ENCODE results near the gene PPP1R12B. TPM values are rescaled to one million over a fixed set of nuclear protein-coding genes. Genes with fewer than 3 reads are reported as not detected.
"Not testable (repeated sequence)": the region's sequence is repeated elsewhere in the genome, so short reads cannot be mapped to it uniquely, and the experiment has no call there.

PPP1R12B gene
- total RNA-seq, 1 experiment from 2014 or later, result 23.0 TPM

DNA sequence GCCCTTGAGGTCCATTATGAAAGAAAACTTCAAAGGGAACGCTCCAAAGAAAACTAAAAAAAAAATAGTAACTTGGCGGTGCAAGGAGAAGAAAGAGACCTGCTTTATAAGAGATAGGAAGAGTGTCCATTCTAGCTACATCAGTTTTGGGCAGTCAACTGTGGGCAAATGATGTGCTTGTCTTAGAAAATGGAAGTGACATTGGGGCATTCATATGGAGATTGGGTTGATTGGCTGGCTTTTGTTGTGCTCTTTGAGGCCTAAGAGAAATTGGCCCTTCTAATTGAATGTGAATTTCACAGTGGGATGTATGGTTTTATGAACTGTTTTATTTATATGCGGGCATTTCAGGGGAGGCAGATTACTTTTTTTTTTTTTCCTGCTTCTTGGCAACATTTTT lies 13.2 kb downstream of the PPP1R12B start:
- Histone ChIP-seq H3K4me1 (replicated peaks) (no peaks in the 10 kb centered on the region), H3K9me3 (replicated peaks) (no peaks in the 10 kb centered on the region), H3K27me3 (replicated peaks) (no peaks in the 10 kb centered on the region), H3K27ac (no peak overlapping the region), H3K4me3 (no peak overlapping the region), H3K36me3 (no peaks in the 10 kb centered on the region)
- DNase-seq (ENCODE audit: low read depth in 1 of 2, low spot score in 2 of 2), result no peak

DNA sequence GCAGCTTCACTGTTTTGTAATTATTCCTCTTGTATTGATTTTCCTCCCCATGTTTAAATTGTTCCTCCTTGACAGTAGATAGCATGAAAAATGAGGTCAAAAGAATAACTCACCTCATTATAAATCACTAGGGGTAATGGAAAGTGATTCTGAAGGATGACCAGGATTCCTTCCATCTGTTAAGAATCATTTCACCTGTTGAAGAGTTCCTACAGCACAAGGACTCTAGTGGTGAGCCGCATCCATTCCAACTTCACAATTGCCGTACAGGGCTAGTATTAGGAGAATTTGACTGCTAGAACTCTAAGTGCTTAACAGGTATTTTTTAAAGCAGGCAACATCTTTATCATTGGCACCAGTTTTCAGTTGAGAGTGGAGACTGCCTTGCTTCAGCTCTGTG lies 13.7 kb downstream of the PPP1R12B start:
- Histone ChIP-seq H3K9me3 (replicated peaks) (no peaks in the 10 kb centered on the region), H3K27me3 (replicated peaks) (no peaks in the 10 kb centered on the region), H3K4me1 (replicated peaks) (no peaks in the 10 kb centered on the region), H3K4me3 (no peak overlapping the region), H3K36me3 (no peaks in the 10 kb centered on the region), H3K27ac (no peak overlapping the region)
- DNase-seq (ENCODE audit: low read depth in 1 of 2, low spot score in 2 of 2), result no peak

DNA sequence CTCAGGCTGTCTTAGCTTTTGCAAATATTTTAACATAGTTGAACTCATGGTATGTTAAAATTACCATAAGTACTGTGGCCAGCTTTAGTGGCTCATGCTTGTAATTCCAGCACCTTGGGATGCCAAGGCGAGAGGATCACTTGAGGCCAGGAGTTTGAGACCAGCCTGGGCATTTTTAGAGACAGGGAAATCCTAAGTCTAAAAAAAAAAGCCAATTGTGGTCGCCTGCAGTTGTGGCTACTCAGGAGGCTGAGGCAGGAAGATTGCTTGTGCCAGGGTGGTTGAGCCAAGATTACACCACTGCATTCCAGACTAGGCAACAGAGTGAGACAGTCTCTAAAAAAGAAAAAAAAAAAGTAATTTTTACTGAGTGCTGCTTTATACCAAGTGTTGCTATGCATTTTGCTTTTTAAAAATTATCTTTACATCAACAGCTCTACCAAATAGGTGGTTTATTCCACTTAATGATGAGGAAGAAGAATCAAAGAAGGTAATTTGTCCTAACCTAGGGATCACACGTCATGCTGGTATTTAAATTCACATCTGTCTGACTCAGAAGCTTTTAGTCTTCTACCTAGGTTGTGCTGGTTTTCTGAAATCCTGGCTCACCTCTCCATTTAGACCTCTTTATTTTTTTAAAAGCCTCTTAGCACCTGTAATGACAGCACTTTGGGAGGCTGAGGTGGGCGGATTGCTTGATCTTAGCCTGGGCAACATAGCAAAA lies 16.8 kb downstream of the PPP1R12B start:
- no peak for DNase-seq (ENCODE audit: low read depth in 1 of 2, low spot score in 2 of 2)
- Histone ChIP-seq H3K4me3 (no peak overlapping the region), H3K9me3 (replicated peaks) (no peaks in the 10 kb centered on the region), H3K36me3 (no peaks in the 10 kb centered on the region), H3K27ac (no peak overlapping the region), H3K27me3 (replicated peaks) (no peaks in the 10 kb centered on the region), H3K4me1 (replicated peaks) (no peaks in the 10 kb centered on the region)

DNA sequence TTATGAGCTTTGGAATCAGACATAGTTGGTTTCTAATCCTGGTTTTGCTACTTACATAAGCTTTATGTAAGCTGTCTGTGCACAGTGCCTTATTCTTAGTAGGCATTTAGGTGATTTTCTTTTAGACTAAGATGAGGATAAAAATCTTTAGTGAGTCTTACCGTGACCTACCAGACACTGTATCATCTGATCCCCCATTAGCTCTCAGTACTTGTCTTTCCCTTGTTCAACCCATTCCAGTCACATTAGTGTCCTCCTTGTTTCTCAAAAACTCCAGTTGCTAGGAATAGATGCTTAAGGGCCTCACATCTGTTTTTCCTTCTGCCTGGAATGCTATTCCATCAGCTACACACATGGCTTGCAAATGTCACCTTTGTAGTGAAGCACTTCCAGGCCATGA lies 18.8 kb downstream of the PPP1R12B start:
- no peaks in the 10 kb centered on the region for H3K9me3 ChIP-seq (replicated peaks)
- no peak overlapping the region for H3K27ac ChIP-seq
- H3K27me3 ChIP-seq (replicated peaks), result no peaks in the 10 kb centered on the region
- no peak for DNase-seq (ENCODE audit: low read depth in 1 of 2, low spot score in 2 of 2)
- H3K4me3 ChIP-seq, result no peak overlapping the region
- no peaks in the 10 kb centered on the region for H3K4me1 ChIP-seq (replicated peaks)
- no peaks in the 10 kb centered on the region for H3K36me3 ChIP-seq

DNA sequence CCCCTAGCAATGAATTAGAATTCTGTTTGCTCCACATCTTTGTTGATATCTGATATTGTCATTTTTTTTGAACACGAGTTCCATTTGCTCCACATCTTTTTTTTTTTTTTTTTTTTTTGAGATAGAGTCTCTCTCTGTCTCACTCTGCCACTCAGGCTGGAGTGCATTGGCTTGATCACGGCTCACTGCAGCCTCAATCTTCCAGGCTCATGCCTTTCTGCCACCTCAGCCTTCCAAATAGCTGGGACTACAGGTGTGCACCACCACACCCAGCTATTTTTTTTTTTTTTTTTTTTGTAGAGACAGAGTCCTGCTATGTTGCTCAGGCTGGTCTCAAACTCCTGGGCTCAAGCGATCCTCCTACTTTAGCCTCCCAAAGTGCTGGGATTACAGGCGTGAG lies 22.4 kb downstream of the PPP1R12B start:
- H3K4me3 ChIP-seq; H3K36me3 ChIP-seq; H3K27me3 ChIP-seq (replicated peaks); H3K4me1 ChIP-seq (replicated peaks); H3K27ac ChIP-seq; H3K9me3 ChIP-seq (replicated peaks); DNase-seq (ENCODE audit: low read depth in 1 of 2, low spot score in 2 of 2): not testable (repeated sequence)

DNA sequence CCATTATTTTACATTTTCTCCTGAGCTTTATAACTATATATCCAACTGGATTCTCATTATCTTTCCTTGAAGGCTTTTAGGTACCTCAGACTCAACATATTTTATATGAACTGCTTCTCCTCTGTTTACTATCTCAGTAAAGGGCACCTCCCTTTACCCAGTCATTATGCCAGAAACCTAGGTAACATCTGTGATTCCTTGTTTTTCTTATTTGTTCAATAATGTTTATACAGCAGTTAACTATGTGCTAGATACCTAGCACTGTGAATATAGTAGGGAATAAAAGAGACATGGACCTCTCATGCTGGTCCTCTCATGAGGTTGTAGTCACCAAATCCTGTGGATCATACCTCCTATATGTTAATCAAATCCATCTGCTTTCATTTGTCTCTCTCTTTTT lies 25.6 kb downstream of the PPP1R12B start:
- Histone ChIP-seq H3K36me3 (no peaks in the 10 kb centered on the region), H3K4me1 (replicated peaks) (no peaks in the 10 kb centered on the region), H3K27me3 (replicated peaks) (no peaks in the 10 kb centered on the region), H3K9me3 (replicated peaks) (no peaks in the 10 kb centered on the region), H3K27ac (no peak overlapping the region), H3K4me3 (no peak overlapping the region)
- DNase-seq (ENCODE audit: low read depth in 1 of 2, low spot score in 2 of 2), result no peak

DNA sequence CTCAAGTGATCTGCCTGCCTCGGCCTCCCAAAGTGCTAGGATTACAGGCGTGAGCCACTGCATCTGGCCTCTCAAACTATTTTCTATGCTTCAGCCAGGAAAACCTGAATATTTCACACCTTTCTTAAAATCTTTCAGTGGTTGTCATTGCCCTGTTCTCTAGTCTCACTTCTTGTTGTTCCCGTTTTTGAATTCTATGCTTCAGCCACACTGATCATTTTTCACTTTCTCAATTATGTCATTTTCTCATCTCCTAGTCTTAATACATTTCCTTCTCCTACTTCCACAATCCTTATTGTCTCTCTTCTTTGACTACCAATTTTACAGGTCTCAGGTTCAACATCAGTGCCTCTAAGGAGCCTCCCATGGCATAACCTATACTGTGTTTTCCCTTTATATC lies 26.7 kb downstream of the PPP1R12B start:
- H3K4me3 ChIP-seq; H3K4me1 ChIP-seq (replicated peaks): not testable (repeated sequence)

DNA sequence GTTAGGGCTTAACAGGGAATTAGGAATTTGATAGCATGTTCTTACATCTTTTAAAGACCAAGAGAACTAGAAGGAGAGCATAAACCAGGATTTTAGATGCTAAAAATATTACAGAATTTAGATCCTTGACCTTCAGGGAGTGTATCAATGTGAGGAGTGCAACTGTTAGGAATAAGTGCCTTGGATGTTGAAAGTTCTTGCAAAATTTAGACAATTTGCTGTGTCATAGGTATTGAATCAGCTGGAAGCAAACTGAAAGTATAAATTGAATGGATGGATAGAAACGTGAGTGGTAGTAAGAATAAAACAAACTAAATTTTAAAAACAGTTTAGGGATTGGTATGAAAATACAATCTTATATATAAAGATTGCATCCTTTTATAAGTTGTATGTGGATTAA lies 27.7 kb downstream of the PPP1R12B start:
- Histone ChIP-seq H3K4me1 (replicated peaks) (peaks cover 6% of the 10 kb centered on the region; the same call in 1 of the 2 replicates), H3K4me3 (no peak overlapping the region), H3K36me3 (no peaks in the 10 kb centered on the region), H3K27ac (no peak overlapping the region), H3K27me3 (replicated peaks) (no peaks in the 10 kb centered on the region), H3K9me3 (replicated peaks) (no peaks in the 10 kb centered on the region)
- no peak for DNase-seq (ENCODE audit: low read depth in 1 of 2, low spot score in 2 of 2)

More for the DNA sequence above, 26.7 kb downstream of the PPP1R12B start:
- not testable (repeated sequence) for H3K27ac ChIP-seq; H3K36me3 ChIP-seq; DNase-seq (ENCODE audit: low read depth in 1 of 2, low spot score in 2 of 2); H3K9me3 ChIP-seq (replicated peaks); H3K27me3 ChIP-seq (replicated peaks)

DNA sequence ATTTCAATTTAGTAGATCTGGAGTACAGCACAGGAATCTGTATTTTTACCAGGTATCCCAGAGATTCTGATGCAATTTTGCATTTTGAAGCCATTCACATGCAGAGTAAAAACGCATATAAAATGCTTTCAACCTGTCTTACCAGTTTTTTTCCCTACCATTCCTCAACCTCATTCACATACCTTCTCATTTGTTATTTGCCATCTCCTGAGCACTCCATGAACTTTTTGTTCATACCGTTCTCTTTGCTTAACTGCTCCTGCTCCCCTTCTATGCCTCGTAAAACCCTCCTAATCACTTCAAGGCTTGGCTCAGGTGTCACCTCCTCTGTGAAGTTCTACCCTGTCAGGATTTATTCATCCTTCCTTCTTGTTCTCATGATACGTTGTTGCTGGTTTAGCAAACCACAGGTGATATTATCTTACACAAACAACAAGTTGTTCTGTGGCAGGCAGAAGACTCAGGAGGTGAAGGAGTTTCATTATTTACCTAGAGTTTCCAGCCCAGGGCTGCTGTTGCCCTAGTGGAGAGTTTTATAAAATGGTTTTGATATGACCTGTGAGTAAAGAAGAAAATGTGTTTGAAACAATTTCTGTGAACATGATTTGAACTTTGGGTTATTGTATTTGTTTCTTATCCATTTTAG lies 31.5 kb downstream of the PPP1R12B start:
- not testable (repeated sequence) for H3K9me3 ChIP-seq (replicated peaks)

DNA sequence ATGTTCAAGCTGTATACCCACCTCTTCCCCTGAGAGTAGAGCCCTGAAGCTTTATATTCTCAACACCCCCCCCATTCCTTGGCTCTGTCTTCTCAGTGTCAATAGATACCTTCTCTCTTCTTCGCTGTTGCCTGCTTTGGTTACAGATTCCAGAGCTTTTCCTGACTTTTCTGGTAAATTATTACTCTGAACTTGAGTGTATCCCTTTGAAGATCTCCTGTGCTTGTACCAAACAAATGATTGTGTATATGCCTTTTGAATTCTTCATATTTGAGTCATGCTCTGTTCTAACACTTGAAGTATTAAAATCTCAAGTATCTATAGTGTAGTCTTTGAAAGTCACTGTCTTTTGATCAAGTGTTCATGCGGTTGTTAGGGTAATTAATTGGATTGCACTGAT lies 32.0 kb downstream of the PPP1R12B start:
- H3K27ac ChIP-seq; H3K27me3 ChIP-seq (replicated peaks); H3K9me3 ChIP-seq (replicated peaks); H3K4me3 ChIP-seq; H3K4me1 ChIP-seq (replicated peaks); H3K36me3 ChIP-seq: not testable (repeated sequence)
- DNase-seq (ENCODE audit: low read depth in 1 of 2, low spot score in 2 of 2), result peak in 1 of 2 experiments; percentile 12

More for the DNA sequence above, 31.5 kb downstream of the PPP1R12B start:
- not testable (repeated sequence) for H3K4me3 ChIP-seq; DNase-seq (ENCODE audit: low read depth in 1 of 2, low spot score in 2 of 2); H3K36me3 ChIP-seq; H3K27me3 ChIP-seq (replicated peaks); H3K27ac ChIP-seq; H3K4me1 ChIP-seq (replicated peaks)

DNA sequence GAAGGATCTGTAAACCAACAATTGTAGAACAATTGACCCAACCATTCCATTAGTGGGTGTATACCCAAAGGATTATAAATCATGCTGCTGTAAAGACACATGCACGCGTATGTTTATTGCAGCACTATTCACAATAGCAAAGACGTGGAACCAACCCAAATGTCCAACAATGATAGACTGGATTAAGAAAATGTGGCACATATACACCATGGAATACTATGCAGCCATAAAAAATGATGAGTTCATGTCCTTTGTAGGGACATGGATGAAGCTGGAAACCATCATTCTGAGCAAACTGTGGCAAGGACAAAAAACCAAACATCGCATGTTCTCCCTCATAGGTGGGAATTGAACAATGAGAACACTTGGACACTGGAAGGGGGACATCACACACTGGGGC lies 33.4 kb downstream of the PPP1R12B start:
- not testable (repeated sequence) for H3K4me3 ChIP-seq; DNase-seq (ENCODE audit: low read depth in 1 of 2, low spot score in 2 of 2); H3K4me1 ChIP-seq (replicated peaks); H3K36me3 ChIP-seq; H3K9me3 ChIP-seq (replicated peaks); H3K27me3 ChIP-seq (replicated peaks); H3K27ac ChIP-seq

DNA sequence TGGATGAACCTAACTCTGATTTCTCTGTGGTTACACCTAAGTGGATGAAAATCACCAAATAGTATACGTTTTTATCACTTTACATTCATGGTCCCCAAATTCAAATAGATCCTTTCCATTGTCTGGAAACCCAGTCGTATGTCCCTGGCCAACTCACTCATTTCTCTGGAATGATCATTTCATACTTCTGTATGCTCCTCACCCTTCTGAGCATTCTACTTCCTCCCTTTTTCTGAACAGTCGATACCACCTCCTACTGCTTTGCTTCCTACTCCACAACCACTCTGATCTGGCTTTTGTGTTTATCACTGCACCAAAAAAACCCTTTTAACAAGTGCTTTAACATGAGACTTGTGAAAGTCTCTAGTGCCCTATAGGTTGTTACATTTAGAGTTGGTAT lies 47.3 kb downstream of the PPP1R12B start:
- H3K9me3 ChIP-seq (replicated peaks); H3K27ac ChIP-seq; H3K27me3 ChIP-seq (replicated peaks); H3K4me3 ChIP-seq; DNase-seq (ENCODE audit: low read depth in 1 of 2, low spot score in 2 of 2); H3K36me3 ChIP-seq; H3K4me1 ChIP-seq (replicated peaks): not testable (repeated sequence)

DNA sequence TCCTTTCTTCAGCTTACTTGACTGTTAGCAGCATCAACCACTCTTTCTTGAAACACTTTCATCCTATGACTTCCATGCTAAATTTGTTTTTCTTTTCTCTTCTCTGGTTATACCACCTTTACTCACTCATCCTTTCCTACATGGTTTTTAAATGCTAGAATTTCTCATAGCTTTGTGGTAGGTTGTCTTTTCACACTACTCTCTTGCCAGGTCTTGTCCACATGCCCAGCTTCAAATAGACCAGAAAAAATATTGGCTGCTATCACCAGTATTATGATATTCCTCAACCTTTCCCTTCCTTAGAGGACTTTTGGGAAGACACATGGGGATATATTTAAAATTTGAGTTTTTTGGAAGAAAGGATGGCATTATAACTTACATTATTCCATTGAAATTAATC lies 48.8 kb downstream of the PPP1R12B start:
- Histone ChIP-seq H3K27ac (no peak overlapping the region), H3K27me3 (replicated peaks) (no peaks in the 10 kb centered on the region), H3K9me3 (replicated peaks) (no peaks in the 10 kb centered on the region), H3K4me1 (replicated peaks) (no peaks in the 10 kb centered on the region), H3K4me3 (no peak overlapping the region), H3K36me3 (no peaks in the 10 kb centered on the region)
- DNase-seq (ENCODE audit: low read depth in 1 of 2, low spot score in 2 of 2), result no peak

DNA sequence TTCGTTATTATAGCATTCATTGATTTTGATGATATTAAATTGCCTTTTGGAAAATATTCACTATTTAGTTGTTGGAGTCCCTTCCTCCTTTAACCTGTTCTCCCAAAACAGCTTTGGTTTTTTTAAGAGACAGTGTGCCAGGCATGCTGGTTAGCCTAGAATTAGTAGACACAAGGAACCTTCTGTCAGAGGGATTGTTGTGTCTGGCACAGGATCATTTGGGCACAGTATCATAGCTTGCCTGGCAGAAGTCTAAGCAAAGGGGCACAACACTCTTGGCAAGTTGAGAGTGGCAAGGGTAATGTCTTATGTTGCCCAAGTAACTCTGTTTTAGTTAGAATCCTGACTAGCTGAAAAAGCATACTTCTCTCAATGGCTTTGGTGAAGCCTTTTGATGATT lies 49.9 kb downstream of the PPP1R12B start:
- not testable (repeated sequence) for H3K36me3 ChIP-seq; DNase-seq (ENCODE audit: low read depth in 1 of 2, low spot score in 2 of 2); H3K27ac ChIP-seq; H3K4me3 ChIP-seq; H3K4me1 ChIP-seq (replicated peaks); H3K27me3 ChIP-seq (replicated peaks); H3K9me3 ChIP-seq (replicated peaks)

DNA sequence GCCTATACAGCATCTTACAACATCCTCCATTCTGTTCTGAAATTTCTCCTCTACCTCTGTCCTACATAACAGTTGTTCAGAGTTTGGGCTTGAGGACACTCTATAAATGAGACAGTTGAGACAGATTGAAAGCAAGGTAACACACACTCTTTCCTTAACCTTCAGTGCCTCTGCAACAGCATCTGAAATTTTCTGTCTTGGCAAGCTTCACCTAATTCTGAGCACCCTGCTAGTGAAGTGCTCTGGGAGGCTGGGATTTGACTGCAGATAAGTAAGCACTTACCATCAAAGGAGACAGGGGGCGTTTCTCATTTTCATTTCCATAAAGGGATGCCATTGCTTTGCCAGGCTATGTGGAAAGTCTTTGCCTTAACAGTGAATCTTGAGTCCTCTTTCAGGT lies 53.3 kb downstream of the PPP1R12B start:
- H3K4me3 ChIP-seq; DNase-seq (ENCODE audit: low read depth in 1 of 2, low spot score in 2 of 2); H3K27me3 ChIP-seq (replicated peaks); H3K36me3 ChIP-seq; H3K4me1 ChIP-seq (replicated peaks); H3K27ac ChIP-seq; H3K9me3 ChIP-seq (replicated peaks): not testable (repeated sequence)
